ENCODE results near the gene USP1. TPM values are rescaled to one million over a fixed set of nuclear protein-coding genes. Genes with fewer than 3 reads are reported as not detected.
A peak's percentile ranks its signal among the peaks of the same experiment; 100 is the strongest.

USP1 gene
- total RNA-seq, 3 donors from 2014 or later = 21.9 to 27.8 (median 26.5) TPM

DNA sequence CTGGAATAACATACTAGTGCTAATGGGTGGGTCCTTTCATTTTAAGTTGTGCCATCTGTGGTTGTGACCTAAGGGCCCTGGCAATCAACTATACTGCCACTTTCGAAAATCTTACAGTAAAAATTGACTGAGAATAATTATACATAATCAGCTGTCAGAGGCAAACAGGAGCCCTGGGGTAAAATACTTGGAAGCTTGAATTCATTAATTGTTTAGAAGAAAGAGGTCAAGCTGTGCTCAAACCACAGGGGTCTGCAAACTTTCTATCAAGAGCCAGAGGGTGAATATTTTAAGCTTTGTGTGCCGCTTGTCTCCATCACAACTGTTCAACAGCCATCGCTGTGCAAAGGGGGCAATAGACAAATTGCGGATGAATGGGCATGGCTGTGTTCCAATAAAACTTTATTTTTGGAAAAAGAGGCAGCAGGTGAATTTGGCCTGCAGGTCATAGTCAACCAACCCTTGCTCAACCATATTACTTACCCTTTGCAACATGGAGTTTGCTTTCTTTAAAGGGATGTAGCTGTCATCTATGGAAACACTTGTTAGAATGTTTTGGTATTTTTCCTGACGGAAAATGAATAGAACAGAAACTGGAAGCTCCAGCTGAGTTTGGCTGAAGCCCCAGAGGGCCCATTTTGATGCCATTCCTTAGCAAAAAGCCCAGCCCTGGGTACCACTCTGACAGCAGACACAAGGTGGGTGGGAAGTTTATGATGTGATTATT lies 35.7 kb upstream of the USP1 start:
- ATAC-seq (no peak), DNase-seq (no peak)
- H3K4me1 ChIP-seq (ENCODE audit: low read depth) = no peaks in the 10 kb centered on the region
- intact Hi-C loops (cut with DNase I, micrococcal nuclease) = no loop called here
- no peaks in the 10 kb centered on the region for H3K36me3 ChIP-seq (ENCODE audit: low read depth)
- no peak overlapping the region for H3K4me3 ChIP-seq
- H3K9me3 ChIP-seq = no peaks in the 10 kb centered on the region
- TF ChIP-seq CTCF (IDR thresholded peaks at IDR 0.05) = no peak

- no peak for ATAC-seq
- TF ChIP-seq CTCF (IDR thresholded peaks at IDR 0.05) = no peak
- H3K4me1 ChIP-seq (ENCODE audit: low read depth) = no peaks in the 10 kb centered on the region
- H3K9me3 ChIP-seq = no peaks in the 10 kb centered on the region
- no peak overlapping the region for H3K4me3 ChIP-seq
- intact Hi-C loops (cut with DNase I, micrococcal nuclease) = loop anchor here in 1 of 2 donors (5.0 kb wide), 1 partner anchor 228 kb away; no protein-coding TSS in a partner anchor
- no peaks in the 10 kb centered on the region for H3K36me3 ChIP-seq (ENCODE audit: low read depth)
- DNase-seq = no peak
Measured at GRCh38 chr1:62405247-62405646, 31.6 kb upstream of the USP1 start.

DNA sequence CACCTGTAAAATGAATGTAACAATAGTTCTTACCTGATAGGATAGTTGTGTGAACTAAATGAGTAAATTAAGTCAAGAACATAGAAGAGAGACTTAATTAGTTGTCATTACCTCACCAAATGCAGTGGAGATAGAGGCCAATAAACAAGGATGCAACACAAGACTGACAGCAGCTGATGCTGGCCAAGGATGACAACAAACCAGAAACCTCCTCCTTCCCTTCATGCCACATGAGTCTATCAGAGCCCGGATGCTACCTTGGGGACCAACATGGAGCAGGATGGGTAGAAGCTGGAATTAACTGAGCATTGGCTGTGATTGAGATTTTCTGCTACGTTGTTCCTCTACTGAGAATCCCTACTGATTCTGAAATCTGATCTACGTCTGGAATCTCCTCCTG lies 30.3 kb upstream of the USP1 start:
- no peaks in the 10 kb centered on the region for H3K9me3 ChIP-seq
- DNase-seq (no peak), ATAC-seq (no peak)
- TF ChIP-seq CTCF (IDR thresholded peaks at IDR 0.05) = no peak
- intact Hi-C loops (cut with DNase I, micrococcal nuclease) = loop anchor here in 1 of 2 donors (5.0 kb wide), 1 partner anchor 229 kb away; no protein-coding TSS in a partner anchor
- peaks cover 3% of the 10 kb centered on the region for H3K4me1 ChIP-seq (ENCODE audit: low read depth)
- H3K4me3 ChIP-seq = no peak overlapping the region
- no peaks in the 10 kb centered on the region for H3K36me3 ChIP-seq (ENCODE audit: low read depth)

- peak in 1 of 3 donors; percentile 61 for DNase-seq
- H3K9me3 ChIP-seq = no peaks in the 10 kb centered on the region
- peak; percentile 38 for TF ChIP-seq CTCF (IDR thresholded peaks at IDR 0.05)
- no peak overlapping the region for H3K4me3 ChIP-seq
- H3K36me3 ChIP-seq (ENCODE audit: low read depth) = no peaks in the 10 kb centered on the region
- intact Hi-C loops (cut with DNase I, micrococcal nuclease) = loop anchor here (1.0 to 5.0 kb wide), 2 partner anchors 230 to 232 kb away; no protein-coding TSS in a partner anchor
- peaks cover 3% of the 10 kb centered on the region for H3K4me1 ChIP-seq (ENCODE audit: low read depth)
- peak; percentile 75 for ATAC-seq
Measured at GRCh38 chr1:62407398-62408009, 29.3 kb upstream of the USP1 start.

DNA sequence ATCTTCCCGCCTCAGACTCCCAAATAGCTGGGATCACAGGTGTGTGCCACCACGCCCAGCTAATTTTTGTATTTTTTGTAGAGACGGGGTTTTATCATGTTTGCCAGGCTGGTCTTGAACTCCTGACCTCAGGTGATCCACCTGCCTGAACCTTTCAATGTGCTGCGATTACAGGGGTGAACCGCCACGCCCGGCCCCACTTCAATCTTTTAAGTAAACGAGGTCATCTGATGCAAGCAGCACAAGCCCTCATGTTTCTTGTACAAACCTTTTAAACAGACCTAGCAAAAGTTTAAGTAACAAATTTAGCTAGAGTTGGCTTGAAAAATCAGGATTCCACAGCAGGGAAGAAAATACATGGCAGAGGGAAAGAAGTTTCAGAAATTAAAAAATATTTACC lies 21.2 kb upstream of the USP1 start:
- Histone ChIP-seq H3K4me1 (ENCODE audit: low read depth) (no peaks in the 10 kb centered on the region), H3K9me3 (no peaks in the 10 kb centered on the region), H3K4me3 (no peak overlapping the region), H3K36me3 (ENCODE audit: low read depth) (no peaks in the 10 kb centered on the region)
- intact Hi-C loops (cut with DNase I, micrococcal nuclease) = no loop called here
- ATAC-seq (no peak), DNase-seq (no peak)
- TF ChIP-seq CTCF (IDR thresholded peaks at IDR 0.05) = no peak
